ENCODE measurements around the gene NR1I2.

Gene NR1I2

GRCh38 chr3:119817071-119817470, 35.2 kb downstream of the NR1I2 start:
- ChIA-PET CTCF (interaction anchor here (0.6 to 3.9 kb wide), 6 partner anchors 13 to 353 kb away, joined by 3 to 15 read pairs (median 4); no protein-coding TSS in a partner anchor), POLR2A (no interaction called here)
- no peak overlapping the region for H3K4me3 ChIP-seq (ENCODE audit: control insufficient read depth in 1 of 7, extremely low read depth in 1 of 7, insufficient read depth in 4 of 7, low read depth in 2 of 7, low read length in 6 of 7)
- H3K27ac ChIP-seq (ENCODE audit: insufficient read depth in 1 of 2, low read depth in 1 of 2, low read length in 2 of 2, poor library complexity in 1 of 2, severe bottlenecking in 2 of 2), result no peak overlapping the region
- no peaks in the 10 kb centered on the region for H3K4me1 ChIP-seq (ENCODE audit: control extremely low read depth in 1 of 4, control insufficient read depth in 4 of 4, insufficient read depth in 4 of 4, low read length in 3 of 4)
- no peak for DNase-seq
- H3K9me3 ChIP-seq (ENCODE audit: control extremely low read depth in 1 of 5, control insufficient read depth in 4 of 5, insufficient read depth in 2 of 5, low read depth in 1 of 5, low read length in 4 of 5), result no peaks in the 10 kb centered on the region
- H3K27me3 ChIP-seq (replicated peaks in 2 of 5; ENCODE audit: control insufficient read depth in 4 of 5, insufficient read depth in 5 of 5, low read length in 4 of 5), result no peaks in the 10 kb centered on the region
- no peaks in the 10 kb centered on the region for H3K36me3 ChIP-seq (ENCODE audit: control insufficient read depth in 4 of 4, insufficient read depth in 4 of 4, low read length in 3 of 4)
- WGBS (ENCODE audit: insufficient coverage), result 98% methylated on average over 12 of the region's 12 CpGs

GRCh38 chr3:119817583-119818363, 35.9 kb downstream of the NR1I2 start:
- ChIA-PET CTCF (interaction anchor here (0.8 to 2.9 kb wide), 8 partner anchors 9 to 352 kb away, joined by 3 to 11 read pairs (median 3); no protein-coding TSS in a partner anchor), POLR2A (no interaction called here)
- H3K27ac ChIP-seq (ENCODE audit: insufficient read depth in 1 of 2, low read depth in 1 of 2, low read length in 2 of 2, poor library complexity in 1 of 2, severe bottlenecking in 2 of 2), result no peak overlapping the region
- 87% methylated on average over 6 of the region's 13 CpGs for WGBS (ENCODE audit: insufficient coverage)
- no peak for DNase-seq
- no peaks in the 10 kb centered on the region for H3K27me3 ChIP-seq (replicated peaks in 2 of 5; ENCODE audit: control insufficient read depth in 4 of 5, insufficient read depth in 5 of 5, low read length in 4 of 5)
- no peaks in the 10 kb centered on the region for H3K9me3 ChIP-seq (ENCODE audit: control extremely low read depth in 1 of 5, control insufficient read depth in 4 of 5, insufficient read depth in 2 of 5, low read depth in 1 of 5, low read length in 4 of 5)
- H3K36me3 ChIP-seq (ENCODE audit: control insufficient read depth in 4 of 4, insufficient read depth in 4 of 4, low read length in 3 of 4), result no peaks in the 10 kb centered on the region
- H3K4me3 ChIP-seq (ENCODE audit: control insufficient read depth in 1 of 7, extremely low read depth in 1 of 7, insufficient read depth in 4 of 7, low read depth in 2 of 7, low read length in 6 of 7), result no peak overlapping the region
- H3K4me1 ChIP-seq (ENCODE audit: control extremely low read depth in 1 of 4, control insufficient read depth in 4 of 4, insufficient read depth in 4 of 4, low read length in 3 of 4), result no peaks in the 10 kb centered on the region

- H3K36me3 ChIP-seq (ENCODE audit: control insufficient read depth in 4 of 4, insufficient read depth in 4 of 4, low read length in 3 of 4), result peaks cover 0 to 2% (median 0%) of the 10 kb centered on the region in 4 experiments
- H3K27ac ChIP-seq (ENCODE audit: insufficient read depth in 1 of 2, low read depth in 1 of 2, low read length in 2 of 2, poor library complexity in 1 of 2, severe bottlenecking in 2 of 2), result no peak overlapping the region
- H3K4me3 ChIP-seq (ENCODE audit: control insufficient read depth in 1 of 7, extremely low read depth in 1 of 7, insufficient read depth in 4 of 7, low read depth in 2 of 7, low read length in 6 of 7), result no peak overlapping the region
- CTCF ChIA-PET, result interaction anchor here (1.5 to 2.9 kb wide), 5 partner anchors 10 to 73 kb away, joined by 3 to 11 read pairs (median 8); no protein-coding TSS in a partner anchor
- H3K9me3 ChIP-seq (ENCODE audit: control extremely low read depth in 1 of 5, control insufficient read depth in 4 of 5, insufficient read depth in 2 of 5, low read depth in 1 of 5, low read length in 4 of 5), result no peaks in the 10 kb centered on the region
- no peaks in the 10 kb centered on the region for H3K4me1 ChIP-seq (ENCODE audit: control extremely low read depth in 1 of 4, control insufficient read depth in 4 of 4, insufficient read depth in 4 of 4, low read length in 3 of 4)
- DNase-seq, result no peak
- WGBS (ENCODE audit: insufficient coverage), result no CpG with 5 or more reads among the region's 2 CpGs
- POLR2A ChIA-PET, result no interaction called here
- no peaks in the 10 kb centered on the region for H3K27me3 ChIP-seq (replicated peaks in 2 of 5; ENCODE audit: control insufficient read depth in 4 of 5, insufficient read depth in 5 of 5, low read length in 4 of 5)
These were observed 37.0 kb downstream of the NR1I2 start for GRCh38 chr3:119818937-119819336.

GRCh38 chr3:119819806-119820205, 37.9 kb downstream of the NR1I2 start:
- CTCF ChIA-PET, result interaction anchor here (0.7 to 2.9 kb wide), 8 partner anchors 8 to 364 kb away, joined by 3 to 11 read pairs (median 4); no protein-coding TSS in a partner anchor
- peaks cover 0 to 6% (median 3%) of the 10 kb centered on the region in 4 experiments for H3K36me3 ChIP-seq (ENCODE audit: control insufficient read depth in 4 of 4, insufficient read depth in 4 of 4, low read length in 3 of 4)
- POLR2A ChIA-PET, result no interaction called here
- no peak overlapping the region for H3K4me3 ChIP-seq (ENCODE audit: control insufficient read depth in 1 of 7, extremely low read depth in 1 of 7, insufficient read depth in 4 of 7, low read depth in 2 of 7, low read length in 6 of 7)
- DNase-seq, result no peak
- WGBS (ENCODE audit: insufficient coverage), result no CpG with 5 or more reads among the region's 2 CpGs
- no peak overlapping the region for H3K27ac ChIP-seq (ENCODE audit: insufficient read depth in 1 of 2, low read depth in 1 of 2, low read length in 2 of 2, poor library complexity in 1 of 2, severe bottlenecking in 2 of 2)
- no peaks in the 10 kb centered on the region for H3K27me3 ChIP-seq (replicated peaks in 2 of 5; ENCODE audit: control insufficient read depth in 4 of 5, insufficient read depth in 5 of 5, low read length in 4 of 5)
- no peaks in the 10 kb centered on the region for H3K4me1 ChIP-seq (ENCODE audit: control extremely low read depth in 1 of 4, control insufficient read depth in 4 of 4, insufficient read depth in 4 of 4, low read length in 3 of 4)
- no peaks in the 10 kb centered on the region for H3K9me3 ChIP-seq (ENCODE audit: control extremely low read depth in 1 of 5, control insufficient read depth in 4 of 5, insufficient read depth in 2 of 5, low read depth in 1 of 5, low read length in 4 of 5)

- CTCF ChIA-PET, result interaction anchor here (0.6 to 1.1 kb wide), 2 partner anchors 102 to 585 kb away, joined by 3 read pairs; partner anchors contain the start of gene B4GALT4
- Histone ChIP-seq H3K4me1 (ENCODE audit: control extremely low read depth in 1 of 4, control insufficient read depth in 4 of 4, insufficient read depth in 4 of 4, low read length in 3 of 4) (peaks cover 0 to 1% (median 0%) of the 10 kb centered on the region in 4 experiments), H3K36me3 (ENCODE audit: control insufficient read depth in 4 of 4, insufficient read depth in 4 of 4, low read length in 3 of 4) (peaks cover 0 to 25% (median 8%) of the 10 kb centered on the region in 4 experiments), H3K27ac (ENCODE audit: insufficient read depth in 1 of 2, low read depth in 1 of 2, low read length in 2 of 2, poor library complexity in 1 of 2, severe bottlenecking in 2 of 2) (no peak overlapping the region), H3K27me3 (replicated peaks in 2 of 5; ENCODE audit: control insufficient read depth in 4 of 5, insufficient read depth in 5 of 5, low read length in 4 of 5) (no peaks in the 10 kb centered on the region), H3K4me3 (ENCODE audit: control insufficient read depth in 1 of 7, extremely low read depth in 1 of 7, insufficient read depth in 4 of 7, low read depth in 2 of 7, low read length in 6 of 7) (no peak overlapping the region), H3K9me3 (ENCODE audit: control extremely low read depth in 1 of 5, control insufficient read depth in 4 of 5, insufficient read depth in 2 of 5, low read depth in 1 of 5, low read length in 4 of 5) (no peaks in the 10 kb centered on the region)
- no peak for DNase-seq
- 100% methylated on average over 1 of the region's 1 CpG for WGBS (ENCODE audit: insufficient coverage)
- POLR2A ChIA-PET, result no interaction called here
These were observed 43.9 kb downstream of the NR1I2 start for GRCh38 chr3:119825820-119826219.

GRCh38 chr3:119826711-119827608, 45.1 kb downstream of the NR1I2 start:
- H3K36me3 ChIP-seq (ENCODE audit: control insufficient read depth in 4 of 4, insufficient read depth in 4 of 4, low read length in 3 of 4), result peaks cover 0 to 25% (median 8%) of the 10 kb centered on the region in 4 experiments
- no peak overlapping the region for H3K27ac ChIP-seq (ENCODE audit: insufficient read depth in 1 of 2, low read depth in 1 of 2, low read length in 2 of 2, poor library complexity in 1 of 2, severe bottlenecking in 2 of 2)
- H3K9me3 ChIP-seq (ENCODE audit: control extremely low read depth in 1 of 5, control insufficient read depth in 4 of 5, insufficient read depth in 2 of 5, low read depth in 1 of 5, low read length in 4 of 5), result no peaks in the 10 kb centered on the region
- ChIA-PET POLR2A (interaction anchor here (0.7 kb wide), 1 partner anchor 46 kb away, joined by 3 read pairs; no protein-coding TSS in a partner anchor), CTCF (interaction anchor here (1.0 to 1.6 kb wide), 4 partner anchors 7 to 65 kb away, joined by 3 to 5 read pairs (median 3); no protein-coding TSS in a partner anchor)
- WGBS (ENCODE audit: insufficient coverage), result 90% methylated on average over 4 of the region's 7 CpGs
- H3K4me1 ChIP-seq (ENCODE audit: control extremely low read depth in 1 of 4, control insufficient read depth in 4 of 4, insufficient read depth in 4 of 4, low read length in 3 of 4), result peaks cover 0 to 1% (median 0%) of the 10 kb centered on the region in 4 experiments
- H3K27me3 ChIP-seq (replicated peaks in 2 of 5; ENCODE audit: control insufficient read depth in 4 of 5, insufficient read depth in 5 of 5, low read length in 4 of 5), result no peaks in the 10 kb centered on the region
- H3K4me3 ChIP-seq (ENCODE audit: control insufficient read depth in 1 of 7, extremely low read depth in 1 of 7, insufficient read depth in 4 of 7, low read depth in 2 of 7, low read length in 6 of 7), result no peak overlapping the region
- no peak for DNase-seq

Measured in common myeloid progenitor, CD34-positive (primary cell).